Measurements from ENCODE around the gene KLHL5.
A peak's percentile ranks its signal among the peaks of the same experiment; 100 is the strongest.

The KLHL5 gene

DNA sequence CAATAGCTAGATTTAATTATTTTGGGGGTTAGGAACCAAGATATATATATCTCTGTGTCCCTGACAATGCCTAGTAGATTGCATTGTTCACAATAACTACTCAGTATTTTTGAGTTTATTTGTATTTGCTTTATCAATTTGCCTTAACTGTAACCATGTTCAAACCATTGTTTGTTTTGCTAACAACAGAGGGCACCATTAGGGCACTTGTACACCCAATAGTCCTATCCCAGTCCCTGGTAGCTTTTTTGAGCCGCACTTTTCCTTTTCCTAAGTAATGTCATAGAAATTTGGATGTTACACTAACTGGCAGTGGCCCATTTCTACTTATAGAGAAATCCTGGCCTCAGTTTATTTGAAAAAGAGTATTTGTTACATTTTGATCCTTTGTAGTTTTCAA lies 575 bp upstream of the KLHL5 start:
- H3K9me2 ChIP-seq (replicated peaks; ENCODE audit: low read depth, low read length) = no peaks in the 10 kb centered on the region
- H3K9me3 ChIP-seq (ENCODE audit: insufficient read depth, low read depth, low read length) = no peaks in the 10 kb centered on the region
- H3K36me3 ChIP-seq (ENCODE audit: insufficient read depth, low read length) = no peaks in the 10 kb centered on the region
- H3K9ac ChIP-seq (ENCODE audit: low read depth, low read length, poor library complexity, severe bottlenecking) = no peak overlapping the region
- H4K20me1 ChIP-seq (ENCODE audit: insufficient read depth, low read length, poor library complexity, severe bottlenecking) = peaks cover 28% of the 10 kb centered on the region
- H2AFZ ChIP-seq (ENCODE audit: low read length) = no peak overlapping the region
- no peak overlapping the region for H3K4me3 ChIP-seq (ENCODE audit: low read length, poor library complexity, severe bottlenecking)
- H3F3A ChIP-seq (ENCODE audit: low read depth) = no peaks in the 10 kb centered on the region
- H3K27me3 ChIP-seq (ENCODE audit: insufficient read depth, low read length, poor library complexity, severe bottlenecking) = no peaks in the 10 kb centered on the region
- peaks cover 17% of the 10 kb centered on the region for H3K4me1 ChIP-seq (ENCODE audit: insufficient read depth, low read length, poor library complexity, severe bottlenecking)
- TF ChIP-seq CTCF (conservative IDR thresholded peaks at IDR 0.05; ENCODE audit: low read length) (peak; percentile 31; the same call in 1 of the 2 replicates), EZH2phosphoT487 (IDR thresholded peaks at IDR 0.05; ENCODE audit: borderline replicate concordance) (no peak)
- peaks cover 60% of the 10 kb centered on the region for H3K79me2 ChIP-seq (ENCODE audit: insufficient read depth, low read length)
- no peak overlapping the region for H3K4me2 ChIP-seq (ENCODE audit: low read depth, low read length, poor library complexity, severe bottlenecking)

DNA sequence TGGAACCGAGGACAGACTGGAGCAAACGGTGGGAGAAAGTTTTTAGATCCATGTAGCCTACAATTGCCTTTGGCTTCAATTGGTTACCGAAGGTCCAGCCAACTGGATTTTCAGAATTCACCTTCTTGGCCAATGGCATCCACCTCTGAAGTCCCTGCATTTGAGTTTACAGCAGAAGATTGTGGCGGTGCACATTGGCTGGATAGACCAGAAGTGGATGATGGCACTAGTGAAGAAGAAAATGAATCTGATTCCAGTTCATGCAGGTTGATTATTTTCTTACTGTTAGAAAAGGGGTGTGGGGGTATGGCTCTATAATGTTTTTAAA lies 702 bp downstream of the KLHL5 start:
- Histone ChIP-seq H3K9ac (ENCODE audit: low read depth, low read length, poor library complexity, severe bottlenecking) (no peak overlapping the region), H4K20me1 (ENCODE audit: insufficient read depth, low read length, poor library complexity, severe bottlenecking) (peaks cover 24% of the 10 kb centered on the region), H2AFZ (ENCODE audit: low read length) (no peak overlapping the region), H3K36me3 (ENCODE audit: insufficient read depth, low read length) (no peaks in the 10 kb centered on the region), H3K4me3 (ENCODE audit: low read length, poor library complexity, severe bottlenecking) (no peak overlapping the region), H3K27me3 (ENCODE audit: insufficient read depth, low read length, poor library complexity, severe bottlenecking) (no peaks in the 10 kb centered on the region), H3K4me1 (ENCODE audit: insufficient read depth, low read length, poor library complexity, severe bottlenecking) (peaks cover 10% of the 10 kb centered on the region), H3K4me2 (ENCODE audit: low read depth, low read length, poor library complexity, severe bottlenecking) (no peak overlapping the region), H3K9me2 (replicated peaks; ENCODE audit: low read depth, low read length) (no peaks in the 10 kb centered on the region), H3F3A (ENCODE audit: low read depth) (no peaks in the 10 kb centered on the region), H3K9me3 (ENCODE audit: insufficient read depth, low read depth, low read length) (no peaks in the 10 kb centered on the region), H3K79me2 (ENCODE audit: insufficient read depth, low read length) (peaks cover 61% of the 10 kb centered on the region)
- TF ChIP-seq EZH2phosphoT487 (IDR thresholded peaks at IDR 0.05; ENCODE audit: borderline replicate concordance) (no peak), CTCF (conservative IDR thresholded peaks at IDR 0.05; ENCODE audit: low read length) (no peak)

- no peaks in the 10 kb centered on the region for H3K27me3 ChIP-seq (ENCODE audit: insufficient read depth, low read length, poor library complexity, severe bottlenecking)
- H3K9ac ChIP-seq (ENCODE audit: low read depth, low read length, poor library complexity, severe bottlenecking) = no peak overlapping the region
- H3K36me3 ChIP-seq (ENCODE audit: insufficient read depth, low read length) = no peaks in the 10 kb centered on the region
- peaks cover 24% of the 10 kb centered on the region for H4K20me1 ChIP-seq (ENCODE audit: insufficient read depth, low read length, poor library complexity, severe bottlenecking)
- TF ChIP-seq CTCF (conservative IDR thresholded peaks at IDR 0.05; ENCODE audit: low read length) (no peak), EZH2phosphoT487 (IDR thresholded peaks at IDR 0.05; ENCODE audit: borderline replicate concordance) (no peak)
- H3K4me3 ChIP-seq (ENCODE audit: low read length, poor library complexity, severe bottlenecking) = no peak overlapping the region
- H3K9me2 ChIP-seq (replicated peaks; ENCODE audit: low read depth, low read length) = no peaks in the 10 kb centered on the region
- no peaks in the 10 kb centered on the region for H3K9me3 ChIP-seq (ENCODE audit: insufficient read depth, low read depth, low read length)
- H3K4me2 ChIP-seq (ENCODE audit: low read depth, low read length, poor library complexity, severe bottlenecking) = no peak overlapping the region
- peaks cover 10% of the 10 kb centered on the region for H3K4me1 ChIP-seq (ENCODE audit: insufficient read depth, low read length, poor library complexity, severe bottlenecking)
- H3K79me2 ChIP-seq (ENCODE audit: insufficient read depth, low read length) = peaks cover 56% of the 10 kb centered on the region
- no peak overlapping the region for H2AFZ ChIP-seq (ENCODE audit: low read length)
- H3F3A ChIP-seq (ENCODE audit: low read depth) = no peaks in the 10 kb centered on the region
These were observed 1.4 kb downstream of the KLHL5 start for GRCh38 chr4:39063430-39063829.

Measured in Loucy (cell line).